ENCODE results near the gene RAB17.

Gene RAB17

GRCh38 chr2:237590272-237591140, at the start of gene RAB17:
TSS of gene RAB17 (minus strand) at chr2:237590734. CDS start at chr2:237586154, 4,580 bp downstream.
- DNase-seq, result peak; percentile 92

GRCh38 chr2:237639836-237640220, 49.3 kb upstream of the RAB17 start:
- peak; percentile 45 for DNase-seq

- DNase-seq, result peak; percentile 21
Observed at GRCh38 chr2:237639052-237639835, 48.7 kb upstream of the RAB17 start.

GRCh38 chr2:237638176-237638575, 47.6 kb upstream of the RAB17 start:
- peak; percentile 29 for DNase-seq

DNA sequence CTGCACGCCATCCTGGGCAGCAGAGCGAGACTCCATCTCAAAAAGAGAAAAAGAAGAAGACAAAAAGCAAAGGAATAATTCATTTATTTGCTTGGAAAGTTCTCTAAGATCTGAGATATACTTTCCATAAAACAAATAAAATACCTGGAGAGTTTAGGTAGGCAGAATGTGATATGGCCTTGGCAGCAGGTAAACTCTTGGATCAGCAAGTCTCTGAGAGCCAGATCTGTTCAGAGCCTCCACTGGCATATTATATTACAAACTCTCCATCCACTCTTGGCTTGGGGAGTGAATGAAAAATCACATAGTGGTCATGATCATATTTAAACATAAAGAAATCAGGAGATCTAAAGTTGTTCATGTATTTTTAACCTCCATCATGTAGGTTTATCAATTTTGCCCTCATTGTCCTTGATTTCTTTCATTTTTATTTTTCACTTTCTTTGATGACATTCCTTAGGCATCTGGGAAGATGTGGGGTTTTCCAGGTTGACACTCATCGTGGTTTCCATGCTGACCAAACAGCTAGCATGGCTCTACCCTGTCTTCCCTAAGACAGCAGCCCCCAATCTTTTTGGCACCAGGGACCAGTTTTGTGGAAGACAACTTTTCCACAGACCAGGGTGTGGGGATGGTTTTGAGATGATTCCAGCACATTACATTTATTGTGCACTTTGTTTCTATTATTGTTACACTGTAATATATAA, 47.0 kb upstream of the RAB17 start:
- DNase-seq, result no peak

- no peak for DNase-seq
Observed at GRCh38 chr2:237636578-237636977, 46.0 kb upstream of the RAB17 start.

DNA sequence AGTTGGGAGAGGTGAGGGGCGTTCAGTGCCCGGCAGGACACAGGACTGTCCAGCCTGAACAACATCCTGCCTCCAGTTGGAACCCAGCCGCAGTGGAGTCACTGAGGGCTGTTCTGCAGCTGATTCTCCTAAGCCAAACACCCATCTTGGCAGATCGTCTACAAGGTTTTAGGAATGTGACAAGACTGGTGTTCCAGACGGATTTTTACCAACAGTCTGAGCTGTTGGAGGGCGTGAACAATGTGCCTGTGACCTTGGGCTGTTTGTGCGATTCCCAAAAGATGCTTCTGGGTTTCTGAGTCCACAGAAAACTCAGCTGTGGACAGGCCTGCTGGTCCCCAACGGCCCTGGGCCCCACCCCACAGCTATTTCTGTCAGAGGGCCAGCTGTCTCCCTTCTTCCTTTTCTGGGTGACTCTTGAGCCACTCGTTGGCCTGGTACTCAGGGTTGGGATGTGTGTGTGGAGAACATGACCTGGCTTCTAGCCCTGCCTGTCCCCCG, 42.6 kb upstream of the RAB17 start:
- no peak for DNase-seq

DNA sequence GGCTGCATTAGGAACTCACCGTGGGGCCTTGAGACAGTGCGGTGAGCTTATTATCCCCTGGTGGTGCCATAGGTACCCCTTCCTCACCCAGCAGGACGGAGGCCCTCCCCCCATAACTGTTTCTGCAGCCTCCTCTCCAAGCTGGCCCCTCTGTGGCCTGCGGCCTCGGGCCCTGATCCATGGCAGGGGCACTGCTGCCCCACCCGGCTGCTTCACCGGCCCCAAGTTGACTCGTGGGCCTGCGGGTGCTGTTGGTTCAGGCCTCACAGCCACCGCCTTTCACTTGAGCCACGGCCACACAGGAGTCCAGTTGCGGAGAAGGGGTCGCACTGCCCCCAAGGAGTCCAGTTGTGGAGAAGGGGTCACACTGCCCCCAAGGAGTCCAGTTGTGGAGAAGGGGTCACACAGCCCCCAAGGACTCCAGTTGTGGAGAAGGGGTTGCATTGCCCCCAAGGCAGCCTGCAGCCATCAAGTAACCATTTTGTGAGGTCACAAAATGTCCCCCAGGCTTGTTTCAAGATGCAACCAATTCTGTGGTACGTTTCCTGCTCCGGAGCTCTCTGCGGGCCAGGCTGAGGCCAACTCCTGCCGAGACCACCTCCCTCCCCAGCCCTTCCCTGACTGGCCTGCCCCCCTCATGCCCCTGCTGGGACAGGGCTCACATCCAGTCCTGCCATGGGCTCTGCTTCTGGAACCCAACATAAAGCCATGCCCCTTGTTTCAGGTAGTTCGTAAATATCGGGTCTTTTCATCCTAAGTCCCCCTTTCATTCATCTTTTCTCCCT, 41.5 kb upstream of the RAB17 start:
- DNase-seq, result peak; percentile 33

DNA sequence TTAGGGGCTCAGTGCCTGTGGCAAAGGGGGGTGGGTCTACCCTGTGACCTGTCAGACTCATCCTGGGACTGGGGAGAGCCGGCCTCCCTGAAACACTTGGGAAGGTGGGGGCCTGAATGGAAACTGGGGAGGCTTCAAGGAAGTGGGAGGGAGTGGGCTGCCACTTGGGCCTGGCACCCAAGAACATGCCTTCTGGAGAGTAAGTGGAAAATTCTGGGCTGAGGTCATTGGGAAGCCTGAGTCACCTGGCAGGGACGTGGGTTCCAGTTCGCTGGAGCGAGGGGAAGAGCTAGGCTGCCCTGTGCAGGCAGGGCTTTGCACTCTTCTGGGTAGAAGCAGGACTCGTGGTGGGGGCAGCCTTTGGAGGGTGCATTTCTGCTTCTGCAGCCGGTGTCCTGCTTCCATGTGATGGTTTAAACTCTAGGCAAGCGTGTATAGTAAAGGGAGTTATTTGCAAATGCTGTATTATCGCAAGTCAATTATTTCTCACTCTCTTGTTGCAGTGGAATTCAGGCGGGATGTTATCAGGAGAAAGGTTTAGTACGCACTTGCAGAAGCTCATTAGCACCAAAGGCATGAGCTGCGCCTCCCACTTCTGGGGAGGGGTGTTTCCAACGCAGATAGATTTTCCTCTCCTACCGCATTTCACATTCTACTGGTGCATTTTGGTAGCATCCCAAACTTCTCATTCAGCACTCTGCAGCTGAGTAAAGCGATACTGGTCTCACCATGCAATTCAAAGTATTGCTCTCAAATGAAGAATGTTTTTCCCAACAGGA, 40.7 kb upstream of the RAB17 start:
- no peak for DNase-seq

GRCh38 chr2:237630216-237631000, 39.9 kb upstream of the RAB17 start:
- DNase-seq, result peak; percentile 51

DNA sequence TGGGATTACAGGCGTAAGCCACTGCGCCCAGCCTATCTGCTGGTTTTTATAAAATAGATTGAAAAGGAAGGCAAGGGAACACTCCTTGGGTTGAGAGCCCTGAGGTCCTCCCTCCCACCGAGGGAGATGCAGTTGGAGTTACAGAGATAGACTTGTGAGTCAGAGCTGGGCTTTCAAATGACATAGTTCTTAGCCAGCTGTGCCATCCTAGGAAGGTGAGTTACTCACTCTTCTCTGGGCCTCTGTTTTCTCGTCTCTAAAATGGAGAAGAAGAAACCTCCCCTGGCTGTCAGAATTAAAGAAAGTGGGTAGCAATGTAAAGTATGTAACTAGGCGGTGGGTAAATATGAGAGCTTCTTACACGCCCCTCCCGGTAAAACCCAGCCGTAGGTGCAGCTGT, 39.2 kb upstream of the RAB17 start:
- DNase-seq, result no peak

GRCh38 chr2:237629188-237629534, 38.6 kb upstream of the RAB17 start:
- DNase-seq, result no peak

- no peak for DNase-seq
Observed at GRCh38 chr2:237628247-237629187, 38.0 kb upstream of the RAB17 start.

DNA sequence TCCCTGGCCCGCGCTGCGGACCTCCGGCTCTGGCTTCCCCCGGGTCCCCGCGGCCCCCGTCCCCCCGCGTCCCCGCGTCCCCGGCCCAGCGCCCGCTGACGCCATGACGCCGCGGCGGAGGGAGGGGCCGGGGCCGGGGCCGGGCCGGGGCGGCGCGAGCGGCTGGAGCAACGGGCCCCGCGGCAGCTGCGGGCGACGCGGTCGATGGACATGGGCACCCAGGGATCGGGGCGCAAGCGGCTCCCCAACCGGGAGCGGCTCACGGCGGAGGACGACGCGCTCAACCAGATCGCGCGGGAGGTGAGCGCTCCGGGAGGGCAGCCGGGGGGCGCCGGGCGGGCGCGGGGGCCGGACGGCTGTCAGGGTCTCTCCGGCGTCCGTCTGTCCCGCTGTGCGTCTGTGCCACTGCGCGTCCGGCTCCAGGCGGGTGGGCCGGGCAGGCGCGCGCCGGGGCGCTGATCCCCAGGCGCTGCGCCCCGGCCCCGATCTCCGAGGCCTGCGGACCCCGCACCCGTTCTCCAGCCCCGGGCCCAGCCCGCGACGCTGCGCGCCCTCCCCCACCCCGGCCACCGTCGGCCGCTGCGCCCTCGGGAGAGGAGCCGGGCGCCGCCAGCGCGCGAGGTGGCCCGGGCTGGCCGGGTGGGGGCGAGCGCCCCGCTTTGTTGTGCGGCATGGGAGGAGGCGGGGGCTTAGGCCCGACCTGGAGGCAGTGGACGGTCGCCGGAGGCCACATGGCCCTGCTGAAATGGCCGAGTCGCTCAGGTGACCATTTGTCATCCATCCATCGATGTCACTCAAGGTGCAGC, 37.1 kb upstream of the RAB17 start, which contains the start of gene LRRFIP1:
Gene LRRFIP1 (plus strand): TSS at position 147 of the 806 bp plus-strand sequence. CDS start 58 bp downstream, at position 205.
- peak; percentile 58 for DNase-seq

GRCh38 chr2:237626813-237627440, 36.4 kb upstream of the RAB17 start:
- DNase-seq, result peak; percentile 57

GRCh38 chr2:237625777-237626176, 35.2 kb upstream of the RAB17 start:
- DNase-seq, result no peak

DNA sequence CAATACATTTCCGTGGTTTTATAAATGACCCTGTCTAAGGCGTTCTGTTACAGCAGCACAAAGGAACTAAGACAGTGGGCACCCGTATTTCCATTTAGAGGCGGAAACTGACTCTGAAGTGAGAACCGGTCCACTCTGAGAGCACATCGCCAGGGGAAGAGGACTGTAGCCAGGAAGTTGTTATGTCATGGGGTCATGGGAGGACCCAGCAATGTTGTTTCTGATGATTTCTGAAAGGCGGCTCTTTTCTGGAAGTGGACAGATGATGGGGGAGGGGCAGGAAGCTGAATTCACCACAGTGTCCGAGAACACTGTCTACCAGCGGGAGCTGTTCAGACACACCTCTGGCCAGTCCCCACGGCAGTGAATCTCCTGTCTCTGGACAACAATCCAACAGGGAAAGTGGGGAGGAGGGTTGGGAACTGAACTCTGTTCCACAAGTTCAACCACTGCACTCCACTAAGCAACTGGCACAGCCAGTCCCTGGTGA, 34.7 kb upstream of the RAB17 start:
- peak; percentile 38 for DNase-seq

DNA sequence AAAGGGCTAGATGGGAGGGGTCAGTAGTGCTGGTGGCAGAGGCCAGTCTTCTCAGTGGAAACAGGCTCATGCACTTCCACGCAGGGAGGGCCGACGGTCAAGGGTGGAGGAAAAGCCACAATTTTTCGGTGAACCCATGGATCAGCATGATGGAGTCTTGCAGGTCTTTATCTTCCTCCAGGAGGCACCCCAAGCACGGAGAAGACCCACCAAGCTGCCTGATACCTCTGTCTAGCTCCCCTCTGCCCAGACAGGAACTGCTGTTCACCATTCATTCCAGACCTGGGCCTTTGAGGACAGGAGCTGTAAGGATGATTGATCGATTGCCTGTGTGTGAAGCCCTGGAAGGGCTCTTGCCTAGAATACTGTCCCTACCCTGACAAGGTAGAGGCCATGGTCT, 34.0 kb upstream of the RAB17 start:
- DNase-seq, result no peak
